GM19395 (cell line): ENCODE data around the gene LIN52.
"Not testable (repeated sequence)": the region's sequence is repeated elsewhere in the genome, so short reads cannot be mapped to it uniquely, and the experiment has no call there.

ENCODE experiments used
- ATAC-seq: cut with Tn5 transposase; IDR thresholded peaks from one replicate; pipeline ENCODE4 v1.9.1; 2021; ENCODE audit warnings: mild to moderate bottlenecking, moderate library complexity; ENCODE audit not compliant: unreplicated experiment

LIN52 gene

DNA sequence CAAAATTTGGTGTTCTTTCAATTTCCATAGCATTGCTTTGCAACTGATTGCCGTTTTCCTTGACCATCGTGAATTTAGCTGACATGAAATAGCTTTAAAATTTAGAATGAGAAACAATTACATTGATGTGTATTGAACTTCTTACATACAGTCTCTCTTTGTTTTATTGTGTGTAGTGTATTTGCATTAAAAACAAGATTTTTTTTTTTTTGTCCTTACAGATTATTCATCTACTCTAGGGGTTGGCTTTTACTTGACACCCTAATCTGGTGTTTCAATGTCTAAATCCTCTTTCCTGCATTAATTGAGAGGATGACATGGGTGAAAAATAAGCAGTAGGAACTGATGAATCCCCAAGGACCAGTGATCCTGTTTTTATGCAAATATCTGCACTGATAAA, 20.6 kb downstream of the LIN52 start:
- no peak for ATAC-seq

DNA sequence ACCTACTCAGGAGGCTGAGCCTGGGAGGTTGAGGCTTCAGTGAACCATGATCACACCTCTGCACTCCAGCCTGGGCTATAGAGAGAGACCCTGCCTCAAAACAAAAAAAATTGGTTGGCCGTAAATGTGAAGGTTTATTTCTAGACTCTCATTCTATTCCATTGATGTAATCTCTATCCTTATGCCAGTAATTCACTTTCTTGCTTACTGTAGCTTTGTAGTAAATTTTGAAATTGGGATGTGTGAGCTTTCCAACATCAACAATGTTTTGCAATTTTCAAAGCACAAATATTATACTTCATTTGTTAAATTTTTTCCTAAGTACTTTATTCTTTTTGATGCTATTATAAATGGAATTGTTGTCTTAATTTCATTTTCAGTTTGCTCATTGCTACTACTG, 24.6 kb downstream of the LIN52 start:
- no peak for ATAC-seq

DNA sequence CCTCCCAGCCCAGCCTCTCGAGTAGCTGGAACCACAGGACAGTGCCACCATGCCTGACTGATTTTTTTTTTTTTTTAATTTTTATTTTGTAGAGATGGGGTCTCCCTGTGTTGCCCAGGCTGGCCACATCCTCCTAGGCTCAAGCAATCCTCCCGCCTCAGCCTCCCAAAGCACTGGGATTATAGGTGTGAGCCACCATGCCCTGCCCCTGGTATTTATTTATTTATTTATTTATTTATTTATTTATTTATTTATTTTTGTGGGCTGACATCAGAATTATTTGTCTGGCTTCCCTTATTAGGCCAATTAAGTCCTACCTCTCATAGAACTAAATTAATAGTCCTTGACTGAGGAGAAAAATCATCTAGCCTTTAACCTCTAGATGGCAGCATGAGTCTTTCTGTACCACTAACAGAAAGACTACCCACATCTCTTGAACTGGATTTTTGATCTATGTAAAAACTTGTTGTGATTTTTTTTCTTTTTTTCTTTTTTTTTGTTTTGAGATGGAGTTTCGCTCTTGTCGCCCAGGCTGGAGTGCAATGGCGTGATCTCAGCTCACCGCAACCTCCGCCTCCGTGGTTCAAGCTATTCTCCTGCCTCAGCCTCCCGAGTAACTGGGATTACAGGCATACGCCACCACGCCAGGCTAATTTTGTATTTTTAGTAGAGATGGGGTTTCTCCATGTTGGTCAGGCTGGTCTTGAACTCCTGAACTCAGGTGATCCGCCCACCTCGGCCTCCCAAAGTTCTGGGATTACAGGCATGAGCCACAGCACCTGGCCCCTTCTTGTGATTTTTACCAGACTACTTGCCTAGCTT, 26.9 kb downstream of the LIN52 start:
- ATAC-seq = not testable (repeated sequence)

DNA sequence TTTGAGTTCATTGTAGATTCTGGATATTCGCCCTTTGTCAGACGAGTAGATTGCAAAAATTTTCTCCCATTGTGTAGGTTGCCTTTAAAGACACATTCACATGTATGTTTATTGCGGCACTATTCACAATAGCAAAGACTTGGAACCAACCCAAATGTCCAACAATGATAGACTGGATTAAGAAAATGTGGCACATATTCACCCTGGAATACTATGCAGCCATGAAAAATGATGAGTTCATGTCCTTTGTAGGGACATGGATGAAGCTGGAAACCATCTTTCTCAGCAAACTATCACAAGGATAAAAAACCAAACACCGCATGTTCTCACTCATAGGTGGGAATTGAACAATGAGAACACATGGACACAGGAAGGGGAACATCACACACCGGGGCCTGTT, 40.7 kb downstream of the LIN52 start:
- ATAC-seq = not testable (repeated sequence)

DNA sequence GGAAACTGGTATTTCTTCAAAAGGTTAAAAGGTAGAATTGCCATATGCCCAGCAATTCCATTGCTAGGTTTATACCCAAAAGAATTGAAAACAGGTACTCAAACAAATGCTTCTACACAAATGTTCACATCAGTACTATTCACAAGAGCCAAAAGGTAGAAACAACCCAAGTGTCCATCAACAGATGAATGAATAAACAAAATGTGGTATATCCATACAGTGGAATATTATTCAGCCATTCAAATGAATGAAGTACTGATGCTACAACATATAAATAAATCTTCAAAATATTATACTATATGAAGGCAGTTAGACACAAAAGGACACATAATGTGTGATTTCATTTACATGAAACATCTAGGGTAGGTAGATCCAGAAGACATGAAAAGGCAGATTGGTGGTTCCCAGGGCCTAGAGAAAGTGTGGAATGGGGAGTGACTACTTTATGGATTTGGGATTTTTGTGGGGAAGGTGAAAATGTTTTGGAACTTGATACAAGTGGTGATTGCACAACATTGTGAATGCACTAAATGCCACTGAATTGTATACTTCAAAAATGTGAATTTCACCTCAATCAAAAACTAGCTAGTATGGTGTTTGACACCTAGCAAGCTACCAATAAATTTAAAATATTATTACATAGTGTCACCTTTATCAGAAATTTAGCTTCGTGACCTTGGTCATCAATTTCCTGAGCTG, 41.7 kb downstream of the LIN52 start:
- ATAC-seq = no peak

DNA sequence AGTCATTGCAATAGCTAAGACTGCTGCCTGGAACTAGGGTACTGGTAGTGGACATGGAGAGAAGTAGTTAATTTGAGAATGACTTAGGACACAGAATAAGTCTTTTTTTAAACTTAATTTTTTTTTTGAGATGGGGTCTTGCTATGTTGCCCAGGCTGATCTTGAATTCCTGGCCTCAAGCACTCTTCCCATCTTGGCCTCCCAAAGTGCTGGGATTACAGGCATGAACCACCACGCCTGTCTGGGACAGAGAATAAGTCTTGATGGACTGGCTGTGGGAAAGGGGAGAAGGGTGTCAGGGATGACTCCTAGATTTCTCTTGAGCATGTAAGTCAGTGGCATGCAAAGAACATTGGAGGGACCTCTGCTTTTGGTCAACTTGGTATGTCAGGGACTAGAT, 42.9 kb downstream of the LIN52 start:
- no peak for ATAC-seq

DNA sequence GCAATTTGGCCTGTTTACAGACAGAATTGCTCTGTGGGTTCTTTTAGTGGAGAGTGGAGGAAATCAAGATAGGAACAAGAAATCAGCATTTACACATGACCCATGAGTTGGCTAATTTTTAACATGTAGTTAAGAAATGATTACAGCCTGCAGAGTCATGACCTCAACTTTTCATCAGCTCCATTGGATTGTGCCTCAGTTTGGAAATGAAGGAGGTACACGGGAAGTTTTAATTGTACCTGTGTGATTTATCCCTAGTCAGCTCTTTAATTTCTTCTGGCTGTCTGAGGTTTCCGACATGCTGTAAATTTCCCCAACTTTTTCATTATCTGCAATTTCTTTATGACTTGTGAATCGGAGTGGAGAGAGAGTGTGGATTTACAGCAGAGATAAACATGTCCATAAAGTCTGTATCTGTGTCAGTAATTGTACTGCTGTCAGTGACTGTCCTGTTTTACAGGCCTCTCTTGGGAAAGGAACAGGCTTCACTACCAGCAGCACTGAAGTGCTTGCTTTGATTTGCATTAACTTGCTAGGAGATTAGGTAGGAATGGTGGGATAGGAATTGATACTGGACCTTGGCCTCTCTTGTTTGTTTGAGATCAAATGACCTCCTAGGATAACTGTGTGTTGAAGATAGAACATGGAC, 49.2 kb downstream of the LIN52 start:
- no peak for ATAC-seq

DNA sequence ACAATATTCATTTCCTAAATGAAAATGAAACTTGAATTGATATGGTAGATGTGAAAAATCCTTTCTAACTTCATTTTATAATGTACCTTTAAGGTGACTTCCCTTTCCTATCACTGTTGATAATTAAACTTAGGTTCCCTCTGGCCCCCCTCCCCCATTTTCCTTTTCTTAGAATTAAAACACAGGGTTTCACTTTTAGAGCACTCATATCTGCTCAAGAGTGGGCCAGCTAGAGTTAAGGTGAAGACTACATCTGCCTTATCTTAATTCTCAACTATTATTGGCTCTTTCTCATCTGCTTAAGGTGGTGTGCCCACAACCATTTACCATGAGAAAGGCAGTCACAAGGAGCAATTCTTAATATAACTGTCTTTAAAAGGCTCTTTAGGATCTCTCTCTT, 49.7 kb downstream of the LIN52 start:
- ATAC-seq = no peak

DNA sequence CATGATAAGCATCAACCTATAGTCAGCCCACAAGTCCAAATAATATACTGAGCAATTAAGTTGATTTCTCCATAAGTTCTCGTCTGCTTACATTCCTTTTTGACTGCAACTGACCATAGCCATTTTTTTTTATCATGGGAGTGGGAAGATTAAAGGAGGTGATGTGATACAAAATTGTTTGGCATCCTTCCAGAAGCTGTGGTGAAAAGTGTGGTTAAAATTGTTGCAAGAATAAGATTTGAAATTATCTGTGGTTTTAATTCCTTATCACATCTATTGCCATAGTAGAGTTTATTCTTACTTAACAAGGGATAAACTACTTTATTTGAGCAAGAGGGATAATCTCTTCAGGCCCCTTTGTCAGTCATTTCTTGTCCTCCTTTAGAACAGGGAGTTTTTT, 50.7 kb downstream of the LIN52 start:
- no peak for ATAC-seq

DNA sequence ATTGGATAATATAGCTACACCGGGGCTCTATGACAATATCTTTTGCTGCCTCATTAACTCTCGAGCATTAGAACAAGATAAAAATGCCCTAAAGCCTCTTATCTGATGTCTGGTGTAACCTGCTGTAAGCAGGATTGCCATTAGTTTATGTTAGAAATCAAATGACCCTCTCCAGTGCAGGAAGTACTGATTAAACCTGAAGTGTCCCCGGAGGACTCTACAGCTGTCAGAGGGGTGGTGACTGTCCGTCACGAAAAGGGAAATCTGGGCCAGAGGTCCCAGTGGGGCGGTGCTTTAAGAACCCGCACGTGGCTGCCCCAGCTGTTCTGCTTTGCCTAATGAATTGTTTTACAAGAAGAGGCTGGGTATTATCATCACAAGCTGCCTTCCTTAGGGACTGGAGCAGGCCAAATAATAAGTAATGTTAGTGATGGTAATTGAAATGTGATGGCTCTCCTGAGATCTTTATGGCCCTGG, 55.7 kb downstream of the LIN52 start:
- ATAC-seq = no peak

DNA sequence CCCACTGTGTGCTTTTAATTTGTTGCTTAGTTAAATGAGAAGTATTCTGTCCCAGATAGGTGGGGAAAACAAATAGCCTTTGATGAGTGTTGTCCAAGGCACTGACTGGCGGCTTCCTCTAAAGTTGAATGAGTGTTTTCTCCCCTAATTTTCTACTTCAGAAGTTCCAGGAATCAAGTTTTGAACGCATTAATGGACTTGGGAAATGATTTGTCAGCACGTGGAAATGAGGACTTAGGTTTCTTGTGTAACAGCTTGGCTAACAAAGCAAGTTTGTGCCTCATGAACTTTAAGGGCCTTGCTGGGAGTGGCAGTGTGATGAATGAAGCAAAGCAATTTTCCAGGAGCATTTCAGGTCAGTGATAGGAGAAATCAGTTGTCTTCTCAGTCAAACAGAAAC, 56.9 kb downstream of the LIN52 start:
- ATAC-seq = no peak

DNA sequence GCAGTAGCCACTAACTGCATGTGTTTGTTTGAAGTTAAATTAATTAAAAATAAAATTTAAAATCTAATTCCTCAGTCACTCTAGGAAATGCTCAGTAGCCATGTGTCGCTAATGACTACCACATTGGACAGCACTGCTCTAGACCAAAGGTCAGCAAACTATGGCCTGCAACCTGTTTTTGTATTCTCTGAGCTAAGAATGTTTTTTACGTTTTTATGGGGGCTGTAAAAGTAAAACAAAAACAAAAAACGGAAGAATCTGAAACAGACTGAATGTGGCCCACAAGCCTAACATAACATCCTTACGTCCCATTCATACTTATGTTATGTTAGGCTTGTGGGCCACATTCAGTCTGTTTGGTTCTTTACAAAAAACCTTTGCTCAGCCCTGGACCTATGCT, 57.8 kb downstream of the LIN52 start:
- ATAC-seq = no peak

DNA sequence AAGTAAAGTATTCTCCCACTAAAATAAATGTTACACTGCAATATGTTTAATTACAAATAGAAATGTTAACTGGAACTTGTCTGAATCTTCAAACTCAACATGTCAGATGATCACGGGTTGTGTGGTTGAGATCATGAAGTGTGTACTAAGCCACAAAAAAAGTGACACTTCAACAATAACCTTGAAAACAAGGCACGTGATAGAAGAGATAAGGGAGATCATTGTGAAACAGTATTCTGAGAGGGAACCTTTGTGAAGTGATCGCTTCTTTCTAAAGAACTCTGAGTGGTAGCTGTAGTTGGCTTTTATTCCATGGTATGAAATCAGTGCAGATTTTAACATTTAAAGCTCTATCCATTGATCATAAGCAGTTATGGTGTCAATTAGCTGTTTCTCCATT, 60.0 kb downstream of the LIN52 start:
- no peak for ATAC-seq

DNA sequence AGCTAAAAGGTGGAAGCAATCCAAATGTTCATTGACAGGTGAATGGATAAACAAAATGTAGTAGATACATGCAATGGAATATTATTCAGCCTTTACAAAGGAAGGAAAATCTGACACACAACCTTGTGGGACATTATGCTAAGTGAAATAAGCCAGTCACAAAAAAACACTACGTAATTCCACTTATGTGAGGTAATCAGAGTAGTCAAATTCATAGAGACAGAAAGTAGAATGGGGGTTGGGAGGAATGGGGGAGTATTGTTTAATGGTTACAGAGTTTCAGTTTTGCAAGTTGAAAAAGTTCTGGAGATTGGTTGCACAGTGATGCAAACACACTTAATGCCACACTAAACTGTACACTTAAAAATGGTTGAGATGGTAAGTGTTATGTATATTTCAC, 62.8 kb downstream of the LIN52 start:
- no peak for ATAC-seq

DNA sequence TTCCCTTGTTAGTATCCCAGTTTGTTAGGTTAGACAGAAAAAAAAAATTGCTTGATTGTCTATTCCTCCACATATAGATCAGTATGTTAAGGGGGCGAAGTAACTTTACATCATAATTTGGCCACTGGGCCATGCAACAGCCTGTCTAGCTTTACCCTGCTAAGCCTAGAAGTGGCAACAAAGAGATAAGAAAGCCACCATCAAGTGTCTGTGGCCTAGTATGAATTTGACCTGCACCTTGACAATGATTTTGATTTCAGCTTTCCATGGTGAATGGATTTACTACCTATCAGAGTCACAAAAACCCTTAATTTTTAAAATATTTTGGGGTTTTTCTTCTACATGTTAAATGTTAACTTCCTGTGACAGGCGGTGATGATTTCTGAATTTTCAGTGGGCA, 63.9 kb downstream of the LIN52 start:
- ATAC-seq = no peak

DNA sequence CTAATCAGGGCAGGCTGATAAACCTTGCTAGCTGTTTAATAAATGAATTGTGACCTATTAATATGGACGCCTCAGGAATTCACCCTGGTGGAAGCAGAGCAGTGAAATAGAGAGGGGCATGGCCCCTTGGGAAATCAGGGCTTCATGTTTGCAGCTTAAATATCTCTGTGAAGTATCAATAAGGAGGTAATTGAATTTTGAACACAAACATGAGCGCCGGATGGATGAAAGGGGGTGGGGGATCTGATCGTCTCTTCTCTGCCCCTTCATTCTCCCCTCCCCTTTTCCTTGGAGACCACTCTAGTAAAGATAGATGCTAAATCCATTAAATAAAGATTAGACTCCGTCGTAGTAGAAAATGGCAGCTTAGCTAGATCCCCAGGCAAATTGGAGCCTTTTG, 70.5 kb downstream of the LIN52 start:
- ATAC-seq = no peak

DNA sequence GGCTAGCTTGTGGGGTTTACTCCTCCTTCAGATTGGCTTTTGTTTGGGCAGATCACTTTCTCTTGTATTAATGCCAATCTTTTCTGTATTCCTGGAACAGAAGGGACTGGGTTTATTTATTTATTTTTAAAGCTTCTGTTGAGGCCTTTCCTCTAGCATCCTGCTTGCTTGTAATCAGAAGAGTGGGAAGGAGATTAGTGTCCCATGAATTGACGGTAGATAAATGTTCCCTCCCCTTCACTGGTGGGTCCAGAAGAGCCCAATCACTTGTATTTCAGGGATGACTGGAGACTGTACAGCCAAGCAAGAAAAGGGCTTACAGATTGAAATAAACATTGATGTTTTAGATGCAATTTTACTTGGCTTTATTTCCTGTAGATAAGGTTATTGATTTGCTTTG, 71.0 kb downstream of the LIN52 start:
- no peak for ATAC-seq

DNA sequence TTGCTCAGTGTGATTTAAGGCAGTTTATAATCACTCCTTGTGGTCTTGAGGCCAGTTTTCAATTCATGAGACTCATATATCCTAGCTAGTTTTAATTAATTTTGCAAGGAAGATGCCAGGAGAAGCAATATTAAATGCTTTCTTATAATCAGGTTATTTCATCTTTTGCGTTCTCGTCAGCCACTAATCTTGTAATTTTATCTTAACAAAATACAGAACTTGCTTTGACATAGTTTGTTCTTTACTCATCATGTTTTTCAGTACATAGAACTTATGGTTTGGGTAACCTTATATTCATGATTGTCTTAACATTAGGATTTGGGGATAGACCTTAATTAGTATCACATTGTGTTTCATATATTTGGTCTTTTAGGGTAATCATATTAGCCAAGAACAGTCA, 76.0 kb downstream of the LIN52 start:
- no peak for ATAC-seq

DNA sequence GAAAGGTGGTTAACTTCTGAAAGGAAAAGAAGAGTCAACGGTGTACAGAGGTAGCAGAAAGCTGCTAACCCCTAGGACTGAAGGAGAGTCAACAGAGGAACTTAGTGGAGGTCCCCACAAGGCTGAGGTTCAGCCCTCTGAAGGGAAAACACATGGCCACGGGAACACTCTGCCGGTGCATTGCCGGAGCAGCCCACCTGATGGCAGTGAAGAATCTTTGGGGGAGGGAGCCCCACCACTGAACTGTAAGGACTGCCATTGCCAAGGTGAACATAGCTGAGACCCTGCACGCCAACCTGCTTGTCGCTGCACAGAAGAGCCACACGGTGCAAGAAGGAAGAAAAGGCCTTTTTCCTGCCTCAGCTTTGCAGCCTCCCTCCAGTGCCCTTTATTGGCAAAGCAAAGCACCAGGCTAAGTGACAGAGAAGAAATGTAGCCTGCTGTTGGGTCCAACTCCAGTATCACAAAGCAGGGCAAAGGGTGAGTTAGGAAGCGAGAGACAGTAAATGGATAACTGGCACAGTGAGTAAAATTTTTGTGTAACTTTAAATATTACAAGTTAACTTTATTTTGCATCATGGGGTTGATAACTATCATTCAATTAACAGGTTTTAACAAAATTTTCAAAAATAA, 76.9 kb downstream of the LIN52 start:
- ATAC-seq = no peak

DNA sequence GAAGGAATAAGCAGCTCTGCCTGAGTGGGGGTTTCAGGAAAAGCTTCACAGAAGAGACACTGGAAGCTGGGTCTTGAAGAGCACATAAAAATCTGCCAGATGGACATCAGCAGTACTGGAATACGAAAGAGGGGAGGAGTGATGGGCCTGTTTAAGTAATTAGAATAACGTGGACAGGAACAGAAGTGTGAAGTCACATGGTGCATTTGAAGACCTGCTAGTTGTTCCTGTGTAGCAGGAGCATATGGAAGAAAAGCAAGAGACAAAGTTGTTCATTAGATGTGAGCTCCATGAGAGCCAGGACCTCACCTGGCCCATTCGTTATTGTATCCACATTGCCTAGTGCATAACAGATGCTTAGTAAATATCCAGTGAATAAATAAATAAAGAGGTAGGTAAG, 85.2 kb downstream of the LIN52 start:
- no peak for ATAC-seq

DNA sequence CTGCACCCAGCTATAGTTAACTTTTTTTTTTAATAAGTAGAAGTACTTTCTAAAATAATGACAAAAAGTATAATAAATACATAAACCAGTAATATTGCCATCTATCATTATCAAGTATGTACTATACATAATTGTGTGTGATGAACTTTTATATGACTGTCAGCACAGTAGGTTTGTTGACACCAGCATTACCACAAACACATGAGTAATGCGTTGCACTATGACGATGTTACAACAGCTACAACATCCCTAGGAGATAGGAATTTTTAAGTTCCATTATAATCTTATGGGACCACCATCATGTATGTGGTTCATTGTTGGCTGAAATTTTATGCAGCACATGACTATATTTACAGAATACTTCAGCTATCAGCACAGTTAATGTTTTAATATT, 91.6 kb downstream of the LIN52 start:
- ATAC-seq = no peak

DNA sequence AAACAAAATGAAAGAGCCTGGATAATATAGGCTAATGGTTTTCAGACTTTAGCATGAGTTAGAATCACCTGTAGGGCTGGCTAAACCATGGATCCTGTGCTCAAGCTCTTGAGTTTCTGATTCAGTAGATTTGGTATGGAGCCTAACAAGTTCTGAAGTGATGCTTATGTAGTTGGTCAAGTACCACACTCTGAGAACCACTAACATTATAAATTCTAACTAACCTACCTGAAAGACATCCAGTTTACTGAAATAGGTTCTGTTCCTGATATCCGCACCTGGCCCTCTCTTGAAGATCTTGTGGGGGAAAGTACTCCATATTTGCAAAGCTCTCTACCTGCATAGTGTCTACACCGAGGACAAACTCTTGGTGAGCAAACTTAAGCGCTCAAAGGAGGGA, 95.1 kb downstream of the LIN52 start:
- ATAC-seq = no peak
